Stimulated activated CD8-positive, alpha-beta memory T cell treated with anti-CD3 and anti-CD28 coated beads, Interleukin-4, amount 100 ng/mL, for 48 hours (primary cell): ENCODE data around the gene NTNG2.

Source experiments
- DNase-seq: peaks from one replicate; pipeline ENCODE4 v3.0.0-alpha.2; 2020

The NTNG2 gene

GRCh38 chr9:132207839-132208615 is 46.2 kb downstream of the NTNG2 start:
- DNase-seq: peak; percentile 36

GRCh38 chr9:132209228-132209627 is 47.4 kb downstream of the NTNG2 start:
- no peak for DNase-seq

- peak; percentile 37 for DNase-seq
These were observed 48.8 kb downstream of the NTNG2 start for GRCh38 chr9:132210472-132211145.

GRCh38 chr9:132211570-132211969 is 49.7 kb downstream of the NTNG2 start:
- DNase-seq: no peak

GRCh38 chr9:132214027-132214622 is 52.3 kb downstream of the NTNG2 start:
- DNase-seq: no peak

GRCh38 chr9:132216861-132217619 is 55.2 kb downstream of the NTNG2 start:
- DNase-seq: no peak

- no peak for DNase-seq
These were observed 56.4 kb downstream of the NTNG2 start for GRCh38 chr9:132218208-132218607.

- DNase-seq: no peak
These were observed 60.1 kb downstream of the NTNG2 start for GRCh38 chr9:132221941-132222340.

GRCh38 chr9:132224645-132225044 is 62.8 kb downstream of the NTNG2 start:
- no peak for DNase-seq

- DNase-seq: no peak
These were observed 64.9 kb downstream of the NTNG2 start for GRCh38 chr9:132226571-132227430.

GRCh38 chr9:132228062-132228461 is 66.2 kb downstream of the NTNG2 start:
- DNase-seq: no peak

GRCh38 chr9:132230605-132231004 is 68.7 kb downstream of the NTNG2 start:
- no peak for DNase-seq

GRCh38 chr9:132231019-132231701 is 69.3 kb downstream of the NTNG2 start:
- DNase-seq: no peak

- no peak for DNase-seq
These were observed 70.7 kb downstream of the NTNG2 start for GRCh38 chr9:132232522-132232921.

GRCh38 chr9:132233138-132233537 is 71.3 kb downstream of the NTNG2 start:
- DNase-seq: no peak

GRCh38 chr9:132234535-132234934 is 72.7 kb downstream of the NTNG2 start:
- no peak for DNase-seq

GRCh38 chr9:132235125-132235524 is 73.3 kb downstream of the NTNG2 start:
- DNase-seq: no peak

GRCh38 chr9:132235894-132236661 is 74.2 kb downstream of the NTNG2 start:
- peak; percentile 92 for DNase-seq

GRCh38 chr9:132236662-132237311 is 74.9 kb downstream of the NTNG2 start:
- DNase-seq: no peak

GRCh38 chr9:132237481-132237880 is 75.6 kb downstream of the NTNG2 start:
- DNase-seq: no peak
